CD14-positive monocyte (primary cell): ENCODE data around the gene TEC. TPM values are rescaled to one million over a fixed set of nuclear protein-coding genes. Genes with fewer than 3 reads are reported as not detected.

ENCODE experiments used
- DNase-seq, 3 donors: peaks; one replicate each; pipeline ENCODE4 v3.0.0-alpha.2; 2011 to 2022
- H2AFZ ChIP-seq: 2 replicates; pipeline ENCODE4 v1.6.0; 2012; ENCODE audit warnings: mild to moderate bottlenecking, low read depth, low read length, inconsistent platforms; ENCODE audit not compliant: insufficient read depth, poor library complexity, severe bottlenecking
- H3K27ac ChIP-seq, 2 donors: 1 replicate in 1 of 2; 2 replicates in 1 of 2; pipeline ENCODE4 v1.5.1; 2012 to 2013; ENCODE audit warnings: low read length in 2 of 2, control low read depth in 1 of 2, inconsistent platforms in 1 of 2, low read depth in 1 of 2, mild to moderate bottlenecking in 1 of 2
- H3K27me3 ChIP-seq, 2 donors: one replicate each; pipeline versions ENCODE4 v1.6.0 to v1.6.1; 2011 to 2013; ENCODE audit warnings: low read length in 2 of 2; ENCODE audit not compliant: control insufficient read depth in 2 of 2, insufficient read depth in 2 of 2
- H3K36me3 ChIP-seq, 2 donors: replicated peaks in 1 of 2; 1 replicate in 1 of 2; 2 replicates in 1 of 2; pipeline versions ENCODE4 v1.5.1 to v1.6.1; 2012 to 2013; ENCODE audit warnings: low read length in 2 of 2, control low read depth in 1 of 2, inconsistent platforms in 1 of 2, mild to moderate bottlenecking in 1 of 2; ENCODE audit not compliant: insufficient read depth in 2 of 2, control insufficient read depth in 1 of 2
- H3K4me1 ChIP-seq, 2 donors: 1 replicate in 1 of 2; 2 replicates in 1 of 2; pipeline versions ENCODE4 v1.5.1 to v1.6.1; 2012 to 2013; ENCODE audit warnings: low read length in 2 of 2, control low read depth in 1 of 2, inconsistent platforms in 1 of 2, mild to moderate bottlenecking in 1 of 2, moderate library complexity in 1 of 2; ENCODE audit not compliant: insufficient read depth in 2 of 2, control insufficient read depth in 1 of 2
- H3K4me2 ChIP-seq: replicated peaks from 2 replicates; pipeline ENCODE3; 2012; ENCODE audit warnings: low read length, moderate library complexity, mild to moderate bottlenecking; ENCODE audit not compliant: poor library complexity, severe bottlenecking; ENCODE audit errors: extremely low read depth
- H3K4me3 ChIP-seq, 3 experiments: fragments of 200-600 bp in 1 of 3; sonication (generic) in 1 of 3; replicated peaks in 1 of 3; 1 replicate in 2 of 3; 2 replicates in 1 of 3; pipeline ENCODE4 v1.5.1; 2011 to 2013; ENCODE audit warnings: low read length in 3 of 3, mild to moderate bottlenecking in 3 of 3, control low read depth in 2 of 3, low read depth in 2 of 3, inconsistent platforms in 1 of 3, moderate library complexity in 1 of 3
- H3K79me2 ChIP-seq: 2 replicates; pipeline ENCODE4 v1.6.0; 2012; ENCODE audit warnings: mild to moderate bottlenecking, control low read depth, inconsistent platforms, low read length, moderate library complexity; ENCODE audit not compliant: insufficient read depth
- H3K9ac ChIP-seq: 2 replicates; pipeline ENCODE4 v1.6.0; 2017; ENCODE audit warnings: low read length, mild to moderate bottlenecking; ENCODE audit not compliant: insufficient read depth, poor library complexity, severe bottlenecking
- H3K9me3 ChIP-seq, 2 donors: replicated peaks in 1 of 2; 1 replicate in 1 of 2; 2 replicates in 1 of 2; pipeline versions ENCODE4 v1.5.1 to v1.6.1; 2012 to 2013; ENCODE audit warnings: low read length in 2 of 2, control low read depth in 1 of 2; ENCODE audit not compliant: control insufficient read depth in 1 of 2, insufficient read depth in 1 of 2
- H4K20me1 ChIP-seq: 2 replicates; pipeline ENCODE4 v1.6.0; 2012; ENCODE audit warnings: mild to moderate bottlenecking, low read length, control low read depth, moderate library complexity; ENCODE audit not compliant: insufficient read depth
- H3K27ac Mint-ChIP-seq, 7 donors: one replicate each; pipeline ENCODE4 v1.8.0; 2020; ENCODE audit warnings: mild to moderate bottlenecking in 7 of 7, mixed read lengths in 7 of 7, moderate library complexity in 6 of 7, inconsistent platforms in 2 of 7
- H3K27me3 Mint-ChIP-seq, 3 donors: one replicate each; pipeline ENCODE4 v1.8.0; 2021 to 2022; ENCODE audit warnings: low read depth in 3 of 3, mild to moderate bottlenecking in 3 of 3, mixed read lengths in 3 of 3, moderate library complexity in 3 of 3, inconsistent platforms in 1 of 3
- H3K36me3 Mint-ChIP-seq, 2 donors: one replicate each; pipeline ENCODE4 v1.8.0; 2020; ENCODE audit warnings: mixed read lengths in 2 of 2, inconsistent platforms in 1 of 2, mild to moderate bottlenecking in 1 of 2
- H3K4me1 Mint-ChIP-seq: one replicate; pipeline ENCODE4 v1.8.0; 2020; ENCODE audit warnings: mild to moderate bottlenecking, mixed read lengths
- H3K4me3 Mint-ChIP-seq, 2 donors: one replicate each; pipeline ENCODE4 v1.8.0; 2020; ENCODE audit warnings: mild to moderate bottlenecking in 2 of 2, mixed read lengths in 2 of 2, moderate library complexity in 1 of 2
- H3K9me3 Mint-ChIP-seq, 7 donors: one replicate each; pipeline ENCODE4 v1.8.0; 2020 to 2022; ENCODE audit warnings: mixed read lengths in 7 of 7, mild to moderate bottlenecking in 6 of 7, moderate library complexity in 6 of 7, inconsistent platforms in 2 of 7
- CTCF ChIP-seq: fragments of 200-600 bp; IDR thresholded peaks from one replicate; pipeline ENCODE4 v1.8.0; 2022; ENCODE audit warnings: antibody characterized with exemption, mild to moderate bottlenecking
- WGBS: methylation state at CpG from one replicate; pipeline ENCODE4 v1.1.5; 2013; ENCODE audit warnings: missing lambda C conversion rate; ENCODE audit not compliant: insufficient coverage; 5-methylcytosine and 5-hydroxymethylcytosine counted together
- intact Hi-C, 2 donors: fragments of 100-400 bp; cut with micrococcal nuclease; formaldehyde crosslinking; loops; one replicate each; pipeline versions ENCODE4 v1.15.0 to v1.15.1; 2023
- polyA plus RNA-seq, 3 donors: library from polyadenylated mRNA; depleted of rRNA in 1 of 3; unstranded in 2 of 3; stranded (reverse) in 1 of 3; fragments of 300-500 nt in 2 of 3; fragments of >200 nt in 1 of 3; fragmentation: Illumina TruSeq in 2 of 3; gene quantifications; 1 replicate in 2 of 3; 2 replicates in 1 of 3; pipeline ENCODE4 v1.2.3, GENCODE V29; 2012 to 2021

Gene TEC
- polyA plus RNA-seq, 3 donors: 0.30 to 2.5 (median 0.73) TPM

GRCh38 chr4:48248559-48248953 lies 21.1 kb downstream of the TEC start:
- H3K27me3 ChIP-seq: no peaks in the 10 kb centered on the region
- DNase-seq: no peak
- no CpG with 5 or more reads among the region's 1 CpG for WGBS
- no peak overlapping the region for H3K9ac ChIP-seq
- peaks cover 4% of the 10 kb centered on the region for H4K20me1 ChIP-seq
- no peak overlapping the region for H3K4me2 ChIP-seq
- H3K4me3 ChIP-seq: no peak overlapping the region
- H3K4me1 ChIP-seq: peaks cover 16 to 22% of the 10 kb centered on the region in 2 donors
- Mint-ChIP-seq H3K4me3 (no peak overlapping the region), H3K27me3 (peaks cover 0 to 2% (median 0%) of the 10 kb centered on the region in 3 donors), H3K9me3 (peaks cover 0 to 3% (median 0%) of the 10 kb centered on the region in 7 donors), H3K36me3 (peaks cover 6 to 12% of the 10 kb centered on the region in 2 donors), H3K4me1 (peaks cover 58% of the 10 kb centered on the region), H3K27ac (peak overlapping the region in 3 of 7 donors; percentile 13 to 76 (median 51))
- H2AFZ ChIP-seq: no peak overlapping the region
- intact Hi-C loops: no loop called here
- peaks cover 95% of the 10 kb centered on the region for H3K79me2 ChIP-seq
- no peaks in the 10 kb centered on the region for H3K9me3 ChIP-seq
- no peak overlapping the region for H3K27ac ChIP-seq
- H3K36me3 ChIP-seq: no peaks in the 10 kb centered on the region
- TF ChIP-seq CTCF: no peak

- Histone ChIP-seq H4K20me1 (no peaks in the 10 kb centered on the region), H2AFZ (no peak overlapping the region), H3K27ac (peak overlapping the region in 1 of 2 donors; percentile 10), H3K79me2 (peaks cover 95% of the 10 kb centered on the region), H3K4me2 (no peak overlapping the region), H3K4me1 (peaks cover 21 to 27% of the 10 kb centered on the region in 2 donors), H3K9ac (no peak overlapping the region), H3K27me3 (no peaks in the 10 kb centered on the region), H3K36me3 (no peaks in the 10 kb centered on the region), H3K4me3 (no peak overlapping the region), H3K9me3 (no peaks in the 10 kb centered on the region)
- 85% methylated on average over 3 of the region's 5 CpGs for WGBS
- peaks cover 6 to 12% of the 10 kb centered on the region in 2 donors for H3K36me3 Mint-ChIP-seq
- intact Hi-C loops: no loop called here
- H3K9me3 Mint-ChIP-seq: peaks cover 0 to 3% (median 0%) of the 10 kb centered on the region in 7 donors
- no peak for DNase-seq
- peak overlapping the region in 2 of 7 donors; percentile 25 to 76 for H3K27ac Mint-ChIP-seq
- H3K4me3 Mint-ChIP-seq: no peak overlapping the region
- peaks cover 61% of the 10 kb centered on the region for H3K4me1 Mint-ChIP-seq
- no peak for TF ChIP-seq CTCF
- no peaks in the 10 kb centered on the region for H3K27me3 Mint-ChIP-seq
Observed at GRCh38 chr4:48247878-48248558, 21.6 kb downstream of the TEC start.
